HG02870 (cell line): ENCODE results near the gene PRR7.
A peak's percentile ranks its signal among the peaks of the same experiment; 100 is the strongest.

ENCODE experiments used
- ATAC-seq: cut with Tn5 transposase; IDR thresholded peaks from one replicate; pipeline ENCODE4 v1.9.1; 2021; ENCODE audit warnings: mild to moderate bottlenecking, moderate library complexity; ENCODE audit not compliant: unreplicated experiment

PRR7 gene

GRCh38 chr5:177468685-177469628 lies 22.3 kb downstream of the PRR7 start:
- ATAC-seq, result no peak

DNA sequence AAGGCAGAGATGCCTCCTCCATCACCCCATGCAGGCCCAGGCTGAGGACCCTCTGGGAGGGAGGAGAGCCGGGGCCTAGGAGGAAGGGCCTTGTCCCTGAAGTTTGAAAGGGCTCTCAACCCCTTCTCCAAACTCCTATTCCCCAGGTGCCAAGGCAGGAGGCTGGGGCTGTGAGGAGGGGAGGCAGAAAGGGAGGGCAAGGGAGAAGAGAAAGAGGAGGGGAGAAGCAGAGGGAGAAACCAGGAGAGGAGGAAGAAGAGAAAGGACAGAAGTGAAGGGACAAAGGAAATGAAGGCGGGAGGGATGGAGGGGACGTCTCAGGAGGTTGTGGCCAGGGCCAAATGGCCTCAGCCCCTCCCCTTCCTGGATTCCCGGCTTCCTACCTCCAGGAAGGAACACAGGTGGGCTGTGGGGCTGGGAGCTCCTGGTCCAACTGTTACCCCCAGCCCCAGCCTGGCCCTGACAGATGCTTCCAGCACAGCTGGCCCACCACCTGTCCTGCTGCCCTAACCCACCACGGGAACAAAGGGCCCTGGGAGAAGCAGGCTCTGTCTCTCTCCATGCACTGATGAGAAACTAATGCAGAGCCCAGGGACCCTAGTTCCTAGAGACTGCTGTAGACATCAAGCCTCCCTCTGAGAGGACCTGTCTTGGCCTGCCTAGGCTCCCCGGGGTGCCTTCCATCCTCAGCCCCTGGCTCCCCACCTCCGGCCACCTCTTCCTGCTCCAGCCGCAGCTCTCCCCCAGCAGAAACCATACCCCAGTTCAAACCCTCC lies 23.3 kb downstream of the PRR7 start:
- no peak for ATAC-seq

- ATAC-seq, result no peak
Measured at GRCh38 chr5:177470759-177471536, 24.3 kb downstream of the PRR7 start.

DNA sequence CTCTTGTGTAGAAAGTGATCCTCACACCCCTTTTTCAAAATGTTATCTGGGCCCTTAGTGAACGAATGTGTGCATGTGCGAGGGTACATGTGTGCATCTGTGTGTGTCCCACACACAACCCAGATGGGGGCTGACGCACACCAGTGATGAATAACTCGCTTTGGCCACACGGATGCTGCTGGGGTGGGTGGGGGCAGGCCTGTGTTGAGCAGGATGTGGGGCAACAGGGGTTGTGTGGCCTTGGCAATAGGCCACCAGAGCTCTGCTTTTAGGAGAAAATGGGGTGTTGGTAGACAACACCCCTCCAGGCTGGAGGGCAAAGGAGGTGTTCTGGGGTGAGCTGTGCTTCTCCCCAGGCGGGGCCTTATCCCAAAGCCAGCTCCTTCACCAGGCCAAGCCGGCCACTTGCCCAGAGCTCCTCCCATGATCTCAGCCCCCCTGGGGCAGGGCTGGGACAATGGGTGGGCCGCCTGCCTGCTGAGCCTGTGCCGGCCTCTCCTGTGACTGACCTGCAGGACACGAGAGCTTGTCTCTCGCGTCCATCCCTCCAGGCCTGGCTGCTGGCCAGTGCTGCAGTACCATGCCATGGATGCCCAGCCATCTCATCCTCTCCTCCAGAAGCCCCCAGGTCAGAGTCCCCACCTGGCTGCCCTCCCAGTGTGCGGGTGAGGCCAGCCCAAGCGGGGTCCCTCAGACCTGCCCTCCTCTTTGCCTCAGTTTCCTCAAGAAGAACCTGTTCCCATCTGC lies 25.2 kb downstream of the PRR7 start:
- no peak for ATAC-seq

DNA sequence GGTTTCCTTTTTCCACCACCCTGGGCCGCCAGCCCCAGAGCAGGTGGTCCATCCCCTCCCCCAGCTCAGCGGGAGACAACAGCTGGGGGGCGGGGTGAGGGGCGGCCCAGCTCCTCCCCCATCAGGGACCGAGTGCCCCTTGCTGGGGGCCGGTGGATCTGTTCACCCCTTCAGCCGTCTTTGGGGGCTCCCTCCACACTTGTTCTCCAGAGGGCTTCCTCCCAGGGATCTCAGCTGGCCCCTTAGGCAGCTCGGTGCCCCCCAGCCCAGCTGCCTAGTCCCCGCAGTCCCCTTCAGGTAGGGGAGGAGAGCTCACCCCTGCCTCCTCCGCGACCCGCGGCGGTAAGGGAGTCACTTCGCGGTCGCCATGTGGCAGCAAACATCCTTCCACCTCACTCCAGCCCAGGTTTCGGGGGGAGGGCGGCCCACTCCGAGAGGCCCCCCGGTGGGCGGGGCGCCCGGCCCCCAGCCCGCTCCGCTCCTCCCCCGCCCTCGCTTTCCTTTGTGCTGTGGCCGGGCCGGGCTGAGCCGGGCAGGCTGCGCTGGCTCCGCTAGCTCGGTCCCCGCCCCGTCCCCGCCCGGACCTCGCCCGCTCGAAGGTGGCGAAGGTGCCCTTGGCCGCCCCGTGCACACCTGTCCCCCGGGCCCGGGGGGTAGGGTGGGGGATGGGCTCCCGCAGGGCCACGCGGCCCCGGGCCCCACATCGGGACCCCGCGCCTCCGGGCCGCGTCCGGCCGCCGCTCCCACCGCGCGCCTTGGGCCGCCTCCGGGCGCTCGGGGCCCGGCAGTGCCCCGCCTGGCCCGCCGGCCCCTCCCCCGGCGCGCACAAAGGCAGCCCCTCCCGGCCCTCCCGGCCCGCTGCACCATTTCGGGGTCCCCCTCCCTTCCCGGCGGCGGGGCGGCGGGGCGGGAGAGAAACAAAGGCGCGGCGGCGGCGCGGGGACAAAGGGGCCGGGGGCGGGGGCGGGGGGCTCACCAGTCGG lies 26.1 kb downstream of the PRR7 start:
- peak; percentile 49 for ATAC-seq

GRCh38 chr5:177473443-177474001 lies 26.9 kb downstream of the PRR7 start, which contains the start of gene DBN1:
TSS of gene DBN1 (minus strand) at chr5:177473634. CDS start at chr5:177473521, 113 bp downstream.
- ATAC-seq, result no peak

GRCh38 chr5:177474002-177474476 lies 27.4 kb downstream of the PRR7 start:
- ATAC-seq, result no peak

DNA sequence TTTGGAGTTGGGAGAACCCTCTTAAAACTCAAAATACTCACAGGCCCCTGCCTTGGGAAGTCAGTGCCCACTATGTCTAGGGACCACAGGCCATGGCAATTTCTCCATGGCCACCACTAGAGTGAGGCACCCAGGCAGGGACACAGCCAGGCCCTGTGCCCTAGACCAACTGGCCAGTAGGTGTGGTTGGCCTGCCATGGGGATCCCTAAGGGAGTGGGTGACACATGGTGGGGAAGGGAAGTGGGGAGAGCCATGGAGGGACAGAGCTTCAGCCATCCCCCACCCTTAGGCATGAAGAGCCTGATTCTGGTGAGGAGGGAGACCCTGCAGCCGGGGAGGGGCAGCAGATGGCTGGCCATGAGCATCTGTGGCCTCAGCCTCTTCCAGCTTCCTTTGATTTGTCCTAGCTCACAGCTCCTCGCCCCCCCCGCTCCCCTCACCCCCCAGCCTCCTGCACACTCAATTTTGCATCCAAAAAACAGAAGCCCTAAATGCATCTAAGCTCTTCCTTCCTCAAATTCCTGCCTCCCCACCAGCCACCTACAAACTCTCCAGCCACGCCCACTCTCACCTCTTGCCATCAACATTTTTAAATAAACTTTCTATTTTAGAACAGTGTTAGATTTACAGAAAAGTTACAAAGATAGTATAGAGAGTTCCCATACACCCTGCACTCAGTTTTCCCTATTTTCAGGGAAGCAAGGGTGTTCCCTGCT lies 28.4 kb downstream of the PRR7 start:
- no peak for ATAC-seq

DNA sequence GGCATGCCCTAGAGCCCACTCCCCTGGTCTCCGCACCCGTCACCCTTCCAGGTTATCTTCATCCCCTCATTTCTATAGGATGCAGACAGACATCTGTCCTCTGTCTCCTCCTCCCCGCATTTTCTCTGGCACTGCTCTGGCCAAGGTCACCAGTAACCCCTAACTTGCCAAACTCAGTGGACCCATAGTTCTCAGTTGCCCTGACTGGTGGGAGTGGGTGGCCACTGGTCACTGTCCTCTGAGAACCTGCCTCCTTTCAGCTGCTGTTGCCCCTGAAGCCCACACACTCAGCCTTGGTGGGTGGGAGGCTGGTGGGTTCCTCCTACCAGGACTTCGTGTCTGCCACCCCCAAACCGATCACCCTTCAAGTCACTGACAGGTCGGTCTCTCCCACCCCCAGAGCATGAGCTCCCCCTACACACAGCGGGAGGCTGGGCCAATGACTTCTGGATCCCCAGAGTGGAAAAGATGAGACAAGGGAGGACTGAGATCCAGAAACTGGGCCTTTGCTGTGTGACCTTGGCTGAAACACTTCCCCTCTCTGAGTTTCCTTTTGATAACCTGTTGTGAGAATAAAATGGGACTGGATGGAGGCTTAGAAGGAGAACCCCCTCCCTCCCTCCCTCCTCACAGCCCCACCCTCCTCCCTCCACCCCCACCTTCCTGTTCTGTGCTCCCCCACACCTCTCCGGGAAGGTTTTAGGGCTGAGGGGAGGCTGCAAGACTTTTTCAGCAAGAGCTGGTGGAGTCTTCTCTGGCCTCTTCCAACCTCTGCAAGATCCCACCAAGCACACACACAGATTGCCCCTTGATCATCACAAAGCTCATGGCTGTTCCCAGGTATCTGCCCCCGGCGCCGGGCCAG lies 29.2 kb downstream of the PRR7 start:
- no peak for ATAC-seq

- no peak for ATAC-seq
Measured at GRCh38 chr5:177476531-177477233, 30.1 kb downstream of the PRR7 start.

- ATAC-seq, result no peak
Measured at GRCh38 chr5:177477701-177478477, 31.3 kb downstream of the PRR7 start.

DNA sequence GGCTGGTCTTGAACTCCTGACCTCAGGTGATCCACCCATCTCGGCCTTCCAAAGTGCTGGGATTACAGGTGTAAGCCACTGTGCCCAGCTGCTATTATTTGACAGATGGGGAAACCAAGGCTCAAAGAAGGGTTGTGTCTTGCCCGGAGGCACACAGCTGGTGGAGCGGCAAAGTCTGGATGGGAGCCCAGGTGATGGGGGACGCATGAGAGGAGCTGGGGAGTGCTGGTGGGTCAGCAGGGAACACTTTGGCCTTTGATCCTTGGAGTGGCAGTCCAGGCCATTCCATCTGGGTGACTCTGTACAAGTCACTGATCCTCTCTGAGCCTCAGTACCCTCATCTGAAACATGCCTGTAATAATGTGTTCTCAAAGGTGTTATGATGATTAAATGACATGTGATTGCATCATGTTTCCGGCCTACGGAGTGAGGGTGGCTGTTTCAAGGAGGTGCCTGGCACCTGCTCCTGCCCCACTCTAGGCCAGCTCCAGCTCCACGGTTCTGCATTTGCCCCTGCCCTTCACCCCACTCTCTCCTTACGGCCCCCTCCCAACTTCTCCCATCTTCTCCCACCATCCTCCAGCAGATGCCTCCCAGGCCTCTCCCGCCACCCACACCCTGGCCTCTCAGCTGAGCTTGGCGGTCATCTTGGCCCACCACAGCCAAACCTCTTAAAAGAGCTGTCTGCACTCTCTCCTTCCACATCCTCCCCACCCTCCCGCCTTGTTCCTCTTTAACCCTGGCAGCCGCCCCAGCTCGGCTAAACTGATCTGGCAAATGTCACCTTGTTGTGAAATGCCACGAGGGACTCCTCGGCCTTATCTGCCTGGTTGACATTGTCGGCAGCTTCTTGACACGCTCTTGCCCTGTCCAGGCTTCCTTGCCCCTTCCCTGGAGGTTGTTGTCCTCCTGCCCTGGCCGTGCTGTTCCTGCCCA lies 32.4 kb downstream of the PRR7 start:
- no peak for ATAC-seq

GRCh38 chr5:177479774-177480173 lies 33.2 kb downstream of the PRR7 start:
- no peak for ATAC-seq

GRCh38 chr5:177482359-177482795 lies 35.8 kb downstream of the PRR7 start:
- no peak for ATAC-seq

- ATAC-seq, result no peak
Measured at GRCh38 chr5:177483042-177483441, 36.4 kb downstream of the PRR7 start.
